ENCODE data around the gene ZNF484.
"Not testable (repeated sequence)": the region's sequence is repeated elsewhere in the genome, so short reads cannot be mapped to it uniquely, and the experiment has no call there.

DNA sequence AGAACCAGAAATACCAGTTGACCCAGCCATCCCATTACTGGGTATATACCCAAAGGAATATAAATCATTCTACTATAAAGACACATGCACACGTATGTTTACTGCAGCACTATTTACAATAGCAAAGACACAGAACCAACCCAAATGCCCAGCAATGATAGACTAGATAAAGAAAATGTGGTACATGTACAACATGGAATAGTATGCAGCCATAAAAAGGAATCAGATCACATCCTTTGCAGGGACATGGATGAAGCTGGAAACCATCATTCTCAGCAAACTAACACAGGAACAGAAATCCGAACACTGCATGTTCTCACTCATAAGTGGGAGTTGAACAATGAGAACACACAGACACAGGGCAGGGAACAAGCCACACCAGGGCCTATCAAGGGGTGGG lies 11.2 kb downstream of the ZNF484 start:
- TF ChIP-seq POLR2A (IDR thresholded peaks at IDR 0.05) = not testable (repeated sequence)
- TF ChIP-seq, protein P1, sequence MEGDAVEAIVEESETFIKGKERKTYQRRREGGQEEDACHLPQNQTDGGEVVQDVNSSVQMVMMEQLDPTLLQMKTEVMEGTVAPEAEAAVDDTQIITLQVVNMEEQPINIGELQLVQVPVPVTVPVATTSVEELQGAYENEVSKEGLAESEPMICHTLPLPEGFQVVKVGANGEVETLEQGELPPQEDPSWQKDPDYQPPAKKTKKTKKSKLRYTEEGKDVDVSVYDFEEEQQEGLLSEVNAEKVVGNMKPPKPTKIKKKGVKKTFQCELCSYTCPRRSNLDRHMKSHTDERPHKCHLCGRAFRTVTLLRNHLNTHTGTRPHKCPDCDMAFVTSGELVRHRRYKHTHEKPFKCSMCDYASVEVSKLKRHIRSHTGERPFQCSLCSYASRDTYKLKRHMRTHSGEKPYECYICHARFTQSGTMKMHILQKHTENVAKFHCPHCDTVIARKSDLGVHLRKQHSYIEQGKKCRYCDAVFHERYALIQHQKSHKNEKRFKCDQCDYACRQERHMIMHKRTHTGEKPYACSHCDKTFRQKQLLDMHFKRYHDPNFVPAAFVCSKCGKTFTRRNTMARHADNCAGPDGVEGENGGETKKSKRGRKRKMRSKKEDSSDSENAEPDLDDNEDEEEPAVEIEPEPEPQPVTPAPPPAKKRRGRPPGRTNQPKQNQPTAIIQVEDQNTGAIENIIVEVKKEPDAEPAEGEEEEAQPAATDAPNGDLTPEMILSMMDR (IDR thresholded peaks at IDR 0.05) = not testable (repeated sequence)
